CD4-positive, alpha-beta T cell treated with Interleukin-1 beta for 1 hour (primary cell): ENCODE measurements around the gene SEPTIN11.

Source experiments
- DNase-seq, 2 donors: peaks; one replicate each; pipeline ENCODE4 v3.0.0-alpha.2; 2020 to 2022

SEPTIN11 gene

GRCh38 chr4:76982638-76983584 is 33.4 kb downstream of the SEPTIN11 start:
- DNase-seq: peak in 1 of 2 donors; percentile 28

GRCh38 chr4:76984127-76984526 is 34.6 kb downstream of the SEPTIN11 start:
- peak in 1 of 2 donors; percentile 56 for DNase-seq

- DNase-seq: no peak
These were observed 35.2 kb downstream of the SEPTIN11 start for GRCh38 chr4:76984788-76985211.

- DNase-seq: no peak
These were observed 37.6 kb downstream of the SEPTIN11 start for GRCh38 chr4:76987153-76987591.

- DNase-seq: no peak
These were observed 38.1 kb downstream of the SEPTIN11 start for GRCh38 chr4:76987685-76988084.

GRCh38 chr4:76989391-76990061 is 40.0 kb downstream of the SEPTIN11 start:
- DNase-seq: peak; percentile 73 to 81

- DNase-seq: no peak
These were observed 40.9 kb downstream of the SEPTIN11 start for GRCh38 chr4:76990288-76991080.

GRCh38 chr4:76991161-76991660 is 41.7 kb downstream of the SEPTIN11 start:
- DNase-seq: no peak

GRCh38 chr4:76993787-76994641 is 44.5 kb downstream of the SEPTIN11 start:
- peak; percentile 62 to 77 for DNase-seq

- DNase-seq: no peak
These were observed 46.2 kb downstream of the SEPTIN11 start for GRCh38 chr4:76995776-76996175.

- no peak for DNase-seq
These were observed 46.9 kb downstream of the SEPTIN11 start for GRCh38 chr4:76996445-76996844.

GRCh38 chr4:76997077-76997476 is 47.5 kb downstream of the SEPTIN11 start:
- no peak for DNase-seq

- no peak for DNase-seq
These were observed 48.0 kb downstream of the SEPTIN11 start for GRCh38 chr4:76997532-76997931.

GRCh38 chr4:76998251-76998901 is 48.8 kb downstream of the SEPTIN11 start:
- no peak for DNase-seq
